ENCODE results near the gene SAYSD1. TPM values are rescaled to one million over a fixed set of nuclear protein-coding genes. Genes with fewer than 3 reads are reported as not detected.

Gene SAYSD1
- total and polyA plus RNA-seq, 2 experiments from 2014 or later, result 8.2 to 10.0 TPM

DNA sequence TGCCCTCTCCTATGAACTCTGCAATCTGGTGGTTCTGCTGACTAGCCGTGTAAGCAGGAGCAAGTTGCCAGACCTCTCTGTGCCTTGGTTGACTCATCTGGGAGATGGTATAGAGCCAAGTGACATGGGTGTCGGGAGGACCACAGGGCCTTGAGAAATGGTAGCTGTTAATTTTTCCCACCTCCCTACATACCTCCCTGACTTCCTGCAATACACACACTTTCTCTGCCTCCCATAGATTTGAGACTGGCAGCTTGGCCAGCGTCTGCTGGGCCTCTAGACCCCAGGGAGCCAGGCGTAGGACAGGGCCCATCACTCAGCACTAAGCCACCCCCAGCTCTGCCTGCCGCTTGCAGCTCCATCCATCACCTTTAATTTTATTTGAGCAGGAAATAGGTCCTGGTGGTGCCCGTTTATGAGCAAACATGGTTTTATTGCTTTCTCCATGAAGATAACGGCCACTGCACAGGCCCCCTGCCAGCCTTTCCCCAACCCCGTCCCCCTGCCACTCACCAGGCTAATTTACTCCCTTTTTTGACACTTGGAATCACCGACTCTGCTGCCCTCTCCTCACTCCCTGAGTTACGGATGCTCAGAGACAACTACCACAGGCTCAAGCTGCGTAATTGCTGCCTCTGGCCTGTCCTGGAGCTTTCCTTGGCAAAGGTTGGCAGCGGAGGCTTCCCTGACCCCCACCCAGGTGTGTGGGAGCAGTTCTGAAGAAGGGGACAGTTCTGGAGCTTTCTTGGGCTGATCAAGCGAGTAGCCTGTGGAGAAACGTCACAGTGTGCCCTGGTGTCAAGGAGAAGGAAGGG is 55.3 kb downstream of the SAYSD1 start (continued):
- TF ChIP-seq, protein P1, sequence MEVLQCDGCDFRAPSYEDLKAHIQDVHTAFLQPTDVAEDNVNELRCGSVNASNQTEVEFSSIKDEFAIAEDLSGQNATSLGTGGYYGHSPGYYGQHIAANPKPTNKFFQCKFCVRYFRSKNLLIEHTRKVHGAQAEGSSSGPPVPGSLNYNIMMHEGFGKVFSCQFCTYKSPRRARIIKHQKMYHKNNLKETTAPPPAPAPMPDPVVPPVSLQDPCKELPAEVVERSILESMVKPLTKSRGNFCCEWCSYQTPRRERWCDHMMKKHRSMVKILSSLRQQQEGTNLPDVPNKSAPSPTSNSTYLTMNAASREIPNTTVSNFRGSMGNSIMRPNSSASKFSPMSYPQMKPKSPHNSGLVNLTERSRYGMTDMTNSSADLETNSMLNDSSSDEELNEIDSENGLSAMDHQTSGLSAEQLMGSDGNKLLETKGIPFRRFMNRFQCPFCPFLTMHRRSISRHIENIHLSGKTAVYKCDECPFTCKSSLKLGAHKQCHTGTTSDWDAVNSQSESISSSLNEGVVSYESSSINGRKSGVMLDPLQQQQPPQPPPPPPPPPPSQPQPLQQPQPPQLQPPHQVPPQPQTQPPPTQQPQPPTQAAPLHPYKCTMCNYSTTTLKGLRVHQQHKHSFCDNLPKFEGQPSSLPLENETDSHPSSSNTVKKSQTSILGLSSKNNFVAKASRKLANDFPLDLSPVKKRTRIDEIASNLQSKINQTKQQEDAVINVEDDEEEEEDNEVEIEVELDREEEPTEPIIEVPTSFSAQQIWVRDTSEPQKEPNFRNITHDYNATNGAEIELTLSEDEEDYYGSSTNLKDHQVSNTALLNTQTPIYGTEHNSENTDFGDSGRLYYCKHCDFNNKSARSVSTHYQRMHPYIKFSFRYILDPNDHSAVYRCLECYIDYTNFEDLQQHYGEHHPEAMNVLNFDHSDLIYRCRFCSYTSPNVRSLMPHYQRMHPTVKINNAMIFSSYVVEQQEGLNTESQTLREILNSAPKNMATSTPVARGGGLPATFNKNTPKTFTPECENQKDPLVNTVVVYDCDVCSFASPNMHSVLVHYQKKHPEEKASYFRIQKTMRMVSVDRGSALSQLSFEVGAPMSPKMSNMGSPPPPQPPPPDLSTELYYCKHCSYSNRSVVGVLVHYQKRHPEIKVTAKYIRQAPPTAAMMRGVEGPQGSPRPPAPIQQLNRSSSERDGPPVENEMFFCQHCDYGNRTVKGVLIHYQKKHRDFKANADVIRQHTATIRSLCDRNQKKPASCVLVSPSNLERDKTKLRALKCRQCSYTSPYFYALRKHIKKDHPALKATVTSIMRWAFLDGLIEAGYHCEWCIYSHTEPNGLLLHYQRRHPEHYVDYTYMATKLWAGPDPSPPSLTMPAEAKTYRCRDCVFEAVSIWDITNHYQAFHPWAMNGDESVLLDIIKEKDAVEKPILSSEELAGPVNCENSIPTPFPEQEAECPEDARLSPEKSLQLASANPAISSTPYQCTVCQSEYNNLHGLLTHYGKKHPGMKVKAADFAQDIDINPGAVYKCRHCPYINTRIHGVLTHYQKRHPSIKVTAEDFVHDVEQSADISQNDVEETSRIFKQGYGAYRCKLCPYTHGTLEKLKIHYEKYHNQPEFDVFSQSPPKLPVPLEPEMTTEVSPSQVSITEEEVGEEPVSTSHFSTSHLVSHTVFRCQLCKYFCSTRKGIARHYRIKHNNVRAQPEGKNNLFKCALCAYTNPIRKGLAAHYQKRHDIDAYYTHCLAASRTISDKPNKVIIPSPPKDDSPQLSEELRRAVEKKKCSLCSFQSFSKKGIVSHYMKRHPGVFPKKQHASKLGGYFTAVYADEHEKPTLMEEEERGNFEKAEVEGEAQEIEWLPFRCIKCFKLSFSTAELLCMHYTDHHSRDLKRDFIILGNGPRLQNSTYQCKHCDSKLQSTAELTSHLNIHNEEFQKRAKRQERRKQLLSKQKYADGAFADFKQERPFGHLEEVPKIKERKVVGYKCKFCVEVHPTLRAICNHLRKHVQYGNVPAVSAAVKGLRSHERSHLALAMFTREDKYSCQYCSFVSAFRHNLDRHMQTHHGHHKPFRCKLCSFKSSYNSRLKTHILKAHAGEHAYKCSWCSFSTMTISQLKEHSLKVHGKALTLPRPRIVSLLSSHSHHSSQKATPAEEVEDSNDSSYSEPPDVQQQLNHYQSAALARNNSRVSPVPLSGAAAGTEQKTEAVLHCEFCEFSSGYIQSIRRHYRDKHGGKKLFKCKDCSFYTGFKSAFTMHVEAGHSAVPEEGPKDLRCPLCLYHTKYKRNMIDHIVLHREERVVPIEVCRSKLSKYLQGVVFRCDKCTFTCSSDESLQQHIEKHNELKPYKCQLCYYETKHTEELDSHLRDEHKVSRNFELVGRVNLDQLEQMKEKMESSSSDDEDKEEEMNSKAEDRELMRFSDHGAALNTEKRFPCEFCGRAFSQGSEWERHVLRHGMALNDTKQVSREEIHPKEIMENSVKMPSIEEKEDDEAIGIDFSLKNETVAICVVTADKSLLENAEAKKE (CRISPR knock-in tag; IDR thresholded peaks at IDR 0.05), result no peak
- TF ChIP-seq NANOG (IDR thresholded peaks at IDR 0.05; ENCODE audit: borderline replicate concordance) (no peak), CREB1 (CRISPR knock-in tag; IDR thresholded peaks at IDR 0.05; ENCODE audit: low read depth) (no peak), JUNB (IDR thresholded peaks at IDR 0.05; ENCODE audit: unreplicated experiment) (no peak)
- TF ChIP-seq, protein P2, sequence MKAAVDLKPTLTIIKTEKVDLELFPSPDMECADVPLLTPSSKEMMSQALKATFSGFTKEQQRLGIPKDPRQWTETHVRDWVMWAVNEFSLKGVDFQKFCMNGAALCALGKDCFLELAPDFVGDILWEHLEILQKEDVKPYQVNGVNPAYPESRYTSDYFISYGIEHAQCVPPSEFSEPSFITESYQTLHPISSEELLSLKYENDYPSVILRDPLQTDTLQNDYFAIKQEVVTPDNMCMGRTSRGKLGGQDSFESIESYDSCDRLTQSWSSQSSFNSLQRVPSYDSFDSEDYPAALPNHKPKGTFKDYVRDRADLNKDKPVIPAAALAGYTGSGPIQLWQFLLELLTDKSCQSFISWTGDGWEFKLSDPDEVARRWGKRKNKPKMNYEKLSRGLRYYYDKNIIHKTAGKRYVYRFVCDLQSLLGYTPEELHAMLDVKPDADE (IDR thresholded peaks at IDR 0.05), result no peak

GRCh38 chr6:39058471-39059147 is 56.4 kb downstream of the SAYSD1 start:
- no peak for DNase-seq (ENCODE audit: low spot score)
- no peak overlapping the region for H3K27ac ChIP-seq (ENCODE audit: low read depth)
- H2AFZ ChIP-seq, result no peak overlapping the region
- no peak for ATAC-seq
- H3K27me3 Mint-ChIP-seq (ENCODE audit: insufficient read depth, low read depth, poor library complexity), result peaks cover 9% of the 10 kb centered on the region
- H3K27ac Mint-ChIP-seq, result no peak overlapping the region
- H3K9me3 Mint-ChIP-seq, result no peaks in the 10 kb centered on the region
- no peak overlapping the region for H3K4me3 Mint-ChIP-seq
- H3K4me1 ChIP-seq (ENCODE audit: insufficient read depth), result peaks cover 9% of the 10 kb centered on the region; the same call in 1 of the 2 replicates
- H3K9me2 ChIP-seq (ENCODE audit: insufficient read depth), result no peaks in the 10 kb centered on the region
- peaks cover 10% of the 10 kb centered on the region for H3K4me1 Mint-ChIP-seq
- H3K27me3 ChIP-seq (ENCODE audit: insufficient read depth), result no peaks in the 10 kb centered on the region
- no peak overlapping the region for H3K4me2 ChIP-seq
- no peaks in the 10 kb centered on the region for H3F3A ChIP-seq (replicated peaks; ENCODE audit: low read depth)
- no peaks in the 10 kb centered on the region; the same call in 1 of the 2 replicates for H4K20me1 ChIP-seq (replicated peaks; ENCODE audit: insufficient read depth)
- H3K36me3 ChIP-seq (ENCODE audit: insufficient read depth), result no peaks in the 10 kb centered on the region
- H3K36me3 Mint-ChIP-seq (ENCODE audit: low read depth), result peaks cover 3% of the 10 kb centered on the region; the same call in 2 of the 3 replicates
- no peak overlapping the region for H3K4me3 ChIP-seq
- no peaks in the 10 kb centered on the region for H3K79me2 ChIP-seq (replicated peaks; ENCODE audit: insufficient read depth)
- TF ChIP-seq NANOG (IDR thresholded peaks at IDR 0.05; ENCODE audit: borderline replicate concordance) (no peak), POLR2AphosphoS5 (IDR thresholded peaks at IDR 0.05; ENCODE audit: low read depth) (no peak), REST (IDR thresholded peaks at IDR 0.05; ENCODE audit: unreplicated experiment) (no peak), JUNB (IDR thresholded peaks at IDR 0.05; ENCODE audit: unreplicated experiment) (no peak)
- TF ChIP-seq, protein P2 (IDR thresholded peaks at IDR 0.05), result no peak
- TF ChIP-seq, protein P3, sequence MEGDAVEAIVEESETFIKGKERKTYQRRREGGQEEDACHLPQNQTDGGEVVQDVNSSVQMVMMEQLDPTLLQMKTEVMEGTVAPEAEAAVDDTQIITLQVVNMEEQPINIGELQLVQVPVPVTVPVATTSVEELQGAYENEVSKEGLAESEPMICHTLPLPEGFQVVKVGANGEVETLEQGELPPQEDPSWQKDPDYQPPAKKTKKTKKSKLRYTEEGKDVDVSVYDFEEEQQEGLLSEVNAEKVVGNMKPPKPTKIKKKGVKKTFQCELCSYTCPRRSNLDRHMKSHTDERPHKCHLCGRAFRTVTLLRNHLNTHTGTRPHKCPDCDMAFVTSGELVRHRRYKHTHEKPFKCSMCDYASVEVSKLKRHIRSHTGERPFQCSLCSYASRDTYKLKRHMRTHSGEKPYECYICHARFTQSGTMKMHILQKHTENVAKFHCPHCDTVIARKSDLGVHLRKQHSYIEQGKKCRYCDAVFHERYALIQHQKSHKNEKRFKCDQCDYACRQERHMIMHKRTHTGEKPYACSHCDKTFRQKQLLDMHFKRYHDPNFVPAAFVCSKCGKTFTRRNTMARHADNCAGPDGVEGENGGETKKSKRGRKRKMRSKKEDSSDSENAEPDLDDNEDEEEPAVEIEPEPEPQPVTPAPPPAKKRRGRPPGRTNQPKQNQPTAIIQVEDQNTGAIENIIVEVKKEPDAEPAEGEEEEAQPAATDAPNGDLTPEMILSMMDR (conservative IDR thresholded peaks at IDR 0.05; ENCODE audit: low read depth in 2 of 2), result no peak
